Measurements from ENCODE around the gene COL7A1.

DNA sequence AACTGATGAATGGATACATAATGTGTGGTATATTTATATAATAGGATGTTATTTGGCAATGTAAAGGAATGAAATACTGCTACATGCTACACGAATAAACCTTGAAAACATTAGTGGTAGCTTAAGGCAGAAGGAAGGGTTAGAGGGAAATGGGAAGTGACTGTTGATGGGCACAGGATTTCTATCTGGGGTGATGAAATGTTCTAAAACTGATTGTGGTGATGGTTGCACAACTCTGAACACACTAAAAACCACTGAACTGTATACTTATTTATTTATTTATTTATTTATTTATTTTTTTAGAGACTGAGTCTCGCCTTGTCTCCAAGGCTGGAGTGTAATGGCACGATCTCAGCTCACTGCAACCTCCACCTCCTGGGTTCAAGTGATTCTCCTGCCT, 66.4 kb downstream of the COL7A1 start:
- TF ChIP-seq, protein P1, sequence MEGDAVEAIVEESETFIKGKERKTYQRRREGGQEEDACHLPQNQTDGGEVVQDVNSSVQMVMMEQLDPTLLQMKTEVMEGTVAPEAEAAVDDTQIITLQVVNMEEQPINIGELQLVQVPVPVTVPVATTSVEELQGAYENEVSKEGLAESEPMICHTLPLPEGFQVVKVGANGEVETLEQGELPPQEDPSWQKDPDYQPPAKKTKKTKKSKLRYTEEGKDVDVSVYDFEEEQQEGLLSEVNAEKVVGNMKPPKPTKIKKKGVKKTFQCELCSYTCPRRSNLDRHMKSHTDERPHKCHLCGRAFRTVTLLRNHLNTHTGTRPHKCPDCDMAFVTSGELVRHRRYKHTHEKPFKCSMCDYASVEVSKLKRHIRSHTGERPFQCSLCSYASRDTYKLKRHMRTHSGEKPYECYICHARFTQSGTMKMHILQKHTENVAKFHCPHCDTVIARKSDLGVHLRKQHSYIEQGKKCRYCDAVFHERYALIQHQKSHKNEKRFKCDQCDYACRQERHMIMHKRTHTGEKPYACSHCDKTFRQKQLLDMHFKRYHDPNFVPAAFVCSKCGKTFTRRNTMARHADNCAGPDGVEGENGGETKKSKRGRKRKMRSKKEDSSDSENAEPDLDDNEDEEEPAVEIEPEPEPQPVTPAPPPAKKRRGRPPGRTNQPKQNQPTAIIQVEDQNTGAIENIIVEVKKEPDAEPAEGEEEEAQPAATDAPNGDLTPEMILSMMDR (IDR thresholded peaks at IDR 0.05), result no peak
- TF ChIP-seq POLR2A (IDR thresholded peaks at IDR 0.05), result no peak

Measured in uterus (tissue), 2 donors.